KOPT-K1 (cell line): ENCODE results near the gene UQCR11.

Experiments used
- H3K27ac ChIP-seq: fragments of 200-600 bp; sonication (generic); 2 replicates; pipeline ENCODE4 v1.5.1; 2016; ENCODE audit warnings: antibody characterized with exemption, mild to moderate bottlenecking, low read depth, low read length; ENCODE audit not compliant: poor library complexity, severe bottlenecking
- H3K36me3 ChIP-seq: fragments of 200-600 bp; sonication (generic); 2 replicates; pipeline ENCODE4 v1.5.1; 2017; ENCODE audit warnings: antibody characterized with exemption, mild to moderate bottlenecking, low read length, moderate library complexity; ENCODE audit not compliant: insufficient read depth
- H3K9me3 ChIP-seq: fragments of 200-600 bp; sonication (generic); 2 replicates; pipeline ENCODE4 v1.5.1; 2017; ENCODE audit warnings: antibody characterized with exemption, low read length, mild to moderate bottlenecking; ENCODE audit not compliant: insufficient read depth, poor library complexity, severe bottlenecking

The UQCR11 gene

GRCh38 chr19:1626417-1627010 is 21.3 kb upstream of the UQCR11 start:
- peaks cover 80% of the 10 kb centered on the region for H3K36me3 ChIP-seq
- H3K27ac ChIP-seq: no peak overlapping the region
- no peaks in the 10 kb centered on the region for H3K9me3 ChIP-seq

GRCh38 chr19:1624458-1624857 is 19.2 kb upstream of the UQCR11 start:
- H3K36me3 ChIP-seq: peaks cover 79% of the 10 kb centered on the region
- no peak overlapping the region for H3K27ac ChIP-seq
- H3K9me3 ChIP-seq: no peaks in the 10 kb centered on the region

- no peaks in the 10 kb centered on the region for H3K9me3 ChIP-seq
- no peak overlapping the region for H3K27ac ChIP-seq
- peaks cover 97% of the 10 kb centered on the region for H3K36me3 ChIP-seq
Observed at GRCh38 chr19:1622541-1622940, 17.3 kb upstream of the UQCR11 start.

- H3K27ac ChIP-seq: no peak overlapping the region
Observed at GRCh38 chr19:1622007-1622406, 16.7 kb upstream of the UQCR11 start.

GRCh38 chr19:1621574-1621973 is 16.3 kb upstream of the UQCR11 start:
- Histone ChIP-seq H3K9me3 (no peaks in the 10 kb centered on the region), H3K36me3 (peaks cover 99% of the 10 kb centered on the region), H3K27ac (no peak overlapping the region)

More at GRCh38 chr19:1622007-1622406, 16.7 kb upstream of the UQCR11 start:
- Histone ChIP-seq H3K9me3 (no peaks in the 10 kb centered on the region), H3K36me3 (peaks cover 98% of the 10 kb centered on the region)

GRCh38 chr19:1621021-1621420 is 15.8 kb upstream of the UQCR11 start:
- H3K36me3 ChIP-seq: peaks cover 99% of the 10 kb centered on the region
- no peaks in the 10 kb centered on the region for H3K9me3 ChIP-seq
- no peak overlapping the region for H3K27ac ChIP-seq

- peaks cover 99% of the 10 kb centered on the region for H3K36me3 ChIP-seq
- H3K9me3 ChIP-seq: no peaks in the 10 kb centered on the region
- no peak overlapping the region for H3K27ac ChIP-seq
Observed at GRCh38 chr19:1620502-1620901, 15.2 kb upstream of the UQCR11 start.

GRCh38 chr19:1619703-1620102 is 14.4 kb upstream of the UQCR11 start:
- Histone ChIP-seq H3K9me3 (no peaks in the 10 kb centered on the region), H3K27ac (no peak overlapping the region), H3K36me3 (peaks cover 99% of the 10 kb centered on the region)

GRCh38 chr19:1619094-1619439 is 13.8 kb upstream of the UQCR11 start:
- no peaks in the 10 kb centered on the region for H3K9me3 ChIP-seq
- no peak overlapping the region for H3K27ac ChIP-seq
- peaks cover 99% of the 10 kb centered on the region for H3K36me3 ChIP-seq

GRCh38 chr19:1618157-1619093 is 13.2 kb upstream of the UQCR11 start:
- Histone ChIP-seq H3K27ac (no peak overlapping the region), H3K9me3 (no peaks in the 10 kb centered on the region), H3K36me3 (peaks cover 99% of the 10 kb centered on the region)

- peaks cover 99% of the 10 kb centered on the region for H3K36me3 ChIP-seq
- no peaks in the 10 kb centered on the region for H3K9me3 ChIP-seq
- H3K27ac ChIP-seq: no peak overlapping the region
Observed at GRCh38 chr19:1616875-1617274, 11.6 kb upstream of the UQCR11 start.

- Histone ChIP-seq H3K27ac (no peak overlapping the region), H3K36me3 (peaks cover 99% of the 10 kb centered on the region), H3K9me3 (no peaks in the 10 kb centered on the region)
Observed at GRCh38 chr19:1616396-1616795, 11.1 kb upstream of the UQCR11 start.

- Histone ChIP-seq H3K27ac (no peak overlapping the region), H3K9me3 (no peaks in the 10 kb centered on the region), H3K36me3 (peaks cover 100% of the 10 kb centered on the region)
Observed at GRCh38 chr19:1615156-1615765, 10.0 kb upstream of the UQCR11 start.

GRCh38 chr19:1613808-1614570 is 8.7 kb upstream of the UQCR11 start:
- no peaks in the 10 kb centered on the region for H3K9me3 ChIP-seq
- H3K27ac ChIP-seq: peak overlapping the region; percentile 48
- H3K36me3 ChIP-seq: peaks cover 100% of the 10 kb centered on the region

- peak overlapping the region; percentile 48 for H3K27ac ChIP-seq
- H3K9me3 ChIP-seq: no peaks in the 10 kb centered on the region
- peaks cover 96% of the 10 kb centered on the region for H3K36me3 ChIP-seq
Observed at GRCh38 chr19:1613146-1613545, 7.9 kb upstream of the UQCR11 start.
